Astrocyte (in vitro differentiated cells and primary cell): Measurements from ENCODE around the gene HS3ST3A1. TPM values are rescaled to one million over a fixed set of nuclear protein-coding genes. Genes with fewer than 3 reads are reported as not detected.

Experiments
- DNase-seq: peaks from one replicate; pipeline ENCODE4 v3.0.0-alpha.2; 2010; ENCODE audit warnings: low read depth
- FAIRE-seq: peaks from 2 replicates; lab custom pipeline; 2011; peaks lifted over from hg19 to GRCh38; lab: Jason Lieb, UNC
- H2AFZ ChIP-seq: 2 replicates; pipeline ENCODE4 v1.6.0; 2012; ENCODE audit warnings: low read depth, low read length, inconsistent platforms
- H3K27ac ChIP-seq: 2 replicates; pipeline ENCODE4 v1.5.1; 2011; ENCODE audit warnings: low read depth, low read length, inconsistent platforms
- H3K27me3 ChIP-seq: 2 replicates; pipeline ENCODE4 v1.6.0; 2011; ENCODE audit warnings: low read length, inconsistent platforms; ENCODE audit not compliant: insufficient read depth
- H3K36me3 ChIP-seq: 2 replicates; pipeline ENCODE4 v1.5.1; 2011; ENCODE audit warnings: low read length, inconsistent platforms; ENCODE audit not compliant: insufficient read depth
- H3K4me1 ChIP-seq: 2 replicates; pipeline ENCODE4 v1.5.1; 2011; ENCODE audit warnings: low read length, inconsistent platforms; ENCODE audit not compliant: insufficient read depth
- H3K4me2 ChIP-seq: 2 replicates; pipeline ENCODE4 v1.6.0; 2012; ENCODE audit warnings: low read length, inconsistent platforms
- H3K4me3 ChIP-seq: 2 replicates; pipeline ENCODE4 v1.5.1; 2011; ENCODE audit warnings: low read depth, mild to moderate bottlenecking, low read length, inconsistent platforms; ENCODE audit not compliant: insufficient read depth
- H3K79me2 ChIP-seq: 2 replicates; pipeline ENCODE4 v1.6.0; 2012; ENCODE audit warnings: mild to moderate bottlenecking, low read length, inconsistent platforms; ENCODE audit not compliant: insufficient read depth
- H3K9ac ChIP-seq: 2 replicates; pipeline ENCODE4 v1.6.0; 2012; ENCODE audit warnings: mild to moderate bottlenecking, low read length, inconsistent platforms
- H3K9me3 ChIP-seq: 2 replicates; pipeline ENCODE4 v1.5.1; 2012; ENCODE audit warnings: low read depth, mild to moderate bottlenecking, low read length, inconsistent platforms; ENCODE audit not compliant: insufficient read depth
- H4K20me1 ChIP-seq: 2 replicates; pipeline ENCODE4 v1.6.0; 2012; ENCODE audit warnings: low read length, inconsistent platforms; ENCODE audit not compliant: insufficient read depth
- H3K27ac Mint-ChIP-seq: one replicate; pipeline ENCODE4 v1.8.0; 2021; ENCODE audit warnings: mild to moderate bottlenecking, mixed read lengths; ENCODE audit not compliant: unreplicated experiment
- H3K27me3 Mint-ChIP-seq: one replicate; pipeline ENCODE4 v1.8.0; 2021; ENCODE audit warnings: low read depth, mixed read lengths; ENCODE audit not compliant: unreplicated experiment
- H3K36me3 Mint-ChIP-seq: one replicate; pipeline ENCODE4 v1.8.0; 2021; ENCODE audit warnings: low read depth, mixed read lengths; ENCODE audit not compliant: unreplicated experiment
- H3K4me1 Mint-ChIP-seq: one replicate; pipeline ENCODE4 v1.8.0; 2021; ENCODE audit warnings: low read depth, mixed read lengths; ENCODE audit not compliant: unreplicated experiment
- H3K4me3 Mint-ChIP-seq: one replicate; pipeline ENCODE4 v1.8.0; 2021; ENCODE audit warnings: mild to moderate bottlenecking, moderate library complexity, mixed read lengths; ENCODE audit not compliant: unreplicated experiment
- H3K9me3 Mint-ChIP-seq: one replicate; pipeline ENCODE4 v1.8.0; 2021; ENCODE audit warnings: mild to moderate bottlenecking, mixed read lengths; ENCODE audit not compliant: unreplicated experiment
- EZH2 ChIP-seq: IDR thresholded peaks from 2 replicates; pipeline ENCODE4 v1.6.1; 2012; ENCODE audit warnings: mild to moderate bottlenecking, low read length, inconsistent platforms; ENCODE audit not compliant: insufficient read depth
- total RNA-seq: library from RNA; stranded (reverse); gene quantifications from 2 replicates; pipeline ENCODE4 v1.2.1, GENCODE V29; 2021
- TF ChIP-seq, protein P1 (sequence below): IDR thresholded peaks from 2 replicates; pipeline ENCODE4 v1.5.1; 2011; ENCODE audit warnings: low read depth, mild to moderate bottlenecking, inconsistent platforms, low read length, moderate library complexity; ENCODE audit not compliant: insufficient read depth

HS3ST3A1 gene
- total RNA-seq, 1 donor from 2014 or later: 7.6 TPM

DNA sequence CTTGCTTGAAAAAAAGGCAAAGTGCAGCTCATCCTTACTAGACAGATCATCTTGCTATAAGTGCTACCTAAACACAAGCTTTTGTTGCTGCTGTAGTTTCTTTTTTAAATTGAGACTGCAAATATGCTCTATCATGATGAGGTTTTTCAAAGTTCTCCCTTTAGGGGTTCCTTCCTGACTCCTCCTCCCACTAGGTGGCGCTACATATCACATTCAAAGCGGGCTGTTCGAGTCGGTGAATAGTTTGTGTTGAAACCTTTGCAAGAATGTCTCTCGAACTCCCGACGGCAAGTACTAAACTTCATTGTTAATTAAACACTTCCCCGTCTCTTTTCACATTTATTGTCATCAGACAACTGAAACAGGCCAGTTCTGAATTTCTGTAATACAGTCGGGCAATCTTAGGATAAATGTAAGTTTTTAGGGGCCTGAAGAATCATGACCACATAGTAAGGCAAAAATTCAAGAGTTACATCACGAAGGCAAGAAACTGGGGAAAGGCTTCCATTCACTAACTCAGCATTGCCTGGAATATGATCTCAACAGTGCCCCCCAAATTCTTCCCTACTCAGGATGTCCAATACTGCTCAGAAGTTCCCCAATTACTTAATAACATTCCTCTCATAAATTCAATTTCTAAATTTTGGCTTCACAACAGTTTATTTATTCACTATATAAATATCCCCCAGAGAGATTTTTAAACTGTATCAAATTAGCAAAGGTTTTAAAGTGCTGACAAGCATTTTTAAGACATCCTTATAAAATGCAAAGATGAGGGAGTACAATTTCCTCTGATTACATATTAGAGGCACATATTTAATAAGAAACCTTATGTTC is 6.7 kb downstream of the HS3ST3A1 start:
- no peak for TF ChIP-seq EZH2
- TF ChIP-seq, protein P1, sequence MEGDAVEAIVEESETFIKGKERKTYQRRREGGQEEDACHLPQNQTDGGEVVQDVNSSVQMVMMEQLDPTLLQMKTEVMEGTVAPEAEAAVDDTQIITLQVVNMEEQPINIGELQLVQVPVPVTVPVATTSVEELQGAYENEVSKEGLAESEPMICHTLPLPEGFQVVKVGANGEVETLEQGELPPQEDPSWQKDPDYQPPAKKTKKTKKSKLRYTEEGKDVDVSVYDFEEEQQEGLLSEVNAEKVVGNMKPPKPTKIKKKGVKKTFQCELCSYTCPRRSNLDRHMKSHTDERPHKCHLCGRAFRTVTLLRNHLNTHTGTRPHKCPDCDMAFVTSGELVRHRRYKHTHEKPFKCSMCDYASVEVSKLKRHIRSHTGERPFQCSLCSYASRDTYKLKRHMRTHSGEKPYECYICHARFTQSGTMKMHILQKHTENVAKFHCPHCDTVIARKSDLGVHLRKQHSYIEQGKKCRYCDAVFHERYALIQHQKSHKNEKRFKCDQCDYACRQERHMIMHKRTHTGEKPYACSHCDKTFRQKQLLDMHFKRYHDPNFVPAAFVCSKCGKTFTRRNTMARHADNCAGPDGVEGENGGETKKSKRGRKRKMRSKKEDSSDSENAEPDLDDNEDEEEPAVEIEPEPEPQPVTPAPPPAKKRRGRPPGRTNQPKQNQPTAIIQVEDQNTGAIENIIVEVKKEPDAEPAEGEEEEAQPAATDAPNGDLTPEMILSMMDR: peak; percentile 95
- Mint-ChIP-seq H3K4me3 (peak overlapping the region; percentile 52), H3K36me3 (peaks cover 6% of the 10 kb centered on the region), H3K9me3 (no peaks in the 10 kb centered on the region), H3K27ac (peak overlapping the region; percentile 22), H3K27me3 (no peaks in the 10 kb centered on the region), H3K4me1 (peaks cover 37% of the 10 kb centered on the region)
- Histone ChIP-seq H3K4me1 (peaks cover 57% of the 10 kb centered on the region), H3K27me3 (no peaks in the 10 kb centered on the region), H3K27ac (peak overlapping the region; percentile 53), H3K36me3 (no peaks in the 10 kb centered on the region), H4K20me1 (no peaks in the 10 kb centered on the region), H3K9ac (peak overlapping the region; percentile 56), H2AFZ (no peak overlapping the region), H3K9me3 (no peaks in the 10 kb centered on the region), H3K4me2 (peak overlapping the region; percentile 92), H3K79me2 (peaks cover 100% of the 10 kb centered on the region), H3K4me3 (peak overlapping the region; percentile 14)
- FAIRE-seq: peak; percentile 73
- DNase-seq: peak; percentile 78

DNA sequence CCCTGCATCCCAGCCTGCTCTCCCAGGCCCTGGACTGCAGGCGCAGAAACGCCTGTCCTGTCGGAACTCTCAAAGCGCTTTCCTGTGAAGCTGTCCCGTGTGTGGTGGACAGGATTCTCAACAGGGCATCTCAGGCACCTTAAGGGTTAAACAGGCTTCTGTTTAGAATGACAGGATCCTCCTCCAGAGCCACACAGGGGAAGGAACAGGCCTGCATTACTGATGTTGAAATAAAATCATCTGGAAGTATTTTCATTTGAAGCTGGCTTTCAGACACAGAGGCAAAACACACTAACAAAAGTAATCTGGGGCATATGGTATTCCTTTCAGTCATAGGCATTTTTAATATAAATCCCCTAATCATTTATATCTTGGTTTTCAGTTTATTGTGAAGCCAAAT is 7.4 kb downstream of the HS3ST3A1 start:
- Histone ChIP-seq H2AFZ (no peak overlapping the region), H3K9ac (peak overlapping the region; percentile 56), H3K36me3 (no peaks in the 10 kb centered on the region), H3K27ac (peak overlapping the region; percentile 53), H3K9me3 (no peaks in the 10 kb centered on the region), H3K4me1 (peaks cover 63% of the 10 kb centered on the region), H4K20me1 (no peaks in the 10 kb centered on the region), H3K4me3 (no peak overlapping the region), H3K4me2 (peak overlapping the region; percentile 92), H3K27me3 (no peaks in the 10 kb centered on the region), H3K79me2 (peaks cover 100% of the 10 kb centered on the region)
- H3K36me3 Mint-ChIP-seq: peaks cover 5% of the 10 kb centered on the region
- no peak for FAIRE-seq
- H3K9me3 Mint-ChIP-seq: no peaks in the 10 kb centered on the region
- TF ChIP-seq, protein P1: no peak
- TF ChIP-seq EZH2: no peak
- H3K27ac Mint-ChIP-seq: peak overlapping the region; percentile 50
- peaks cover 44% of the 10 kb centered on the region for H3K4me1 Mint-ChIP-seq
- no peaks in the 10 kb centered on the region for H3K27me3 Mint-ChIP-seq
- H3K4me3 Mint-ChIP-seq: no peak overlapping the region
- DNase-seq: no peak

DNA sequence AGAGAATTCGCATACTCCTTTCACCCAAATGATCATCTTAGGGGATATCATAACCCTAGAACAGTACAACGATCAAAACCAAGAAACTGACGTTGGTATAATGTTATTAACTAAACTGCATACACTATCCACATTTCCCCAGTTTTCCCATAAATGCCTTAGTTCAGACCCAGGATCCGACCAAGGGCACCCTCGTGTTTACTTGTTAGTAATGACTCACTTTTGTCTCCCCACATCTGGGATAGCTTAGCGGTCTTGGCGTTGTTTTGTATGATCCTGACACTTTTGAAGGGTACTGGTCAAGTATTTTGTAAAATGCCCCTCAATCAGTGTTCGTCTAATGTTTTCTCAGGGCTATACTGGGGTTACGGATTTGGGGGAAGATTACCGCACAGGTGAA is 8.0 kb downstream of the HS3ST3A1 start:
- H3K36me3 Mint-ChIP-seq: peaks cover 5% of the 10 kb centered on the region
- Histone ChIP-seq H3K4me3 (no peak overlapping the region), H3K9ac (peak overlapping the region; percentile 56), H3K36me3 (no peaks in the 10 kb centered on the region), H2AFZ (no peak overlapping the region), H3K4me2 (peak overlapping the region; percentile 92), H3K9me3 (no peaks in the 10 kb centered on the region), H3K4me1 (peaks cover 69% of the 10 kb centered on the region), H4K20me1 (no peaks in the 10 kb centered on the region), H3K27ac (peak overlapping the region; percentile 53), H3K27me3 (no peaks in the 10 kb centered on the region), H3K79me2 (peaks cover 99% of the 10 kb centered on the region)
- H3K27me3 Mint-ChIP-seq: no peaks in the 10 kb centered on the region
- no peak for FAIRE-seq
- H3K4me3 Mint-ChIP-seq: no peak overlapping the region
- peaks cover 46% of the 10 kb centered on the region for H3K4me1 Mint-ChIP-seq
- TF ChIP-seq, protein P1: no peak
- no peak for TF ChIP-seq EZH2
- peak; percentile 70 for DNase-seq
- no peaks in the 10 kb centered on the region for H3K9me3 Mint-ChIP-seq
- peak overlapping the region; percentile 50 for H3K27ac Mint-ChIP-seq
